ENCODE results near the gene SLC66A1. TPM values are rescaled to one million over a fixed set of nuclear protein-coding genes. Genes with fewer than 3 reads are reported as not detected.
"Not testable (repeated sequence)": the region's sequence is repeated elsewhere in the genome, so short reads cannot be mapped to it uniquely, and the experiment has no call there.

The SLC66A1 gene
- total RNA-seq, 1 donor from 2014 or later, result 4.8 TPM

DNA sequence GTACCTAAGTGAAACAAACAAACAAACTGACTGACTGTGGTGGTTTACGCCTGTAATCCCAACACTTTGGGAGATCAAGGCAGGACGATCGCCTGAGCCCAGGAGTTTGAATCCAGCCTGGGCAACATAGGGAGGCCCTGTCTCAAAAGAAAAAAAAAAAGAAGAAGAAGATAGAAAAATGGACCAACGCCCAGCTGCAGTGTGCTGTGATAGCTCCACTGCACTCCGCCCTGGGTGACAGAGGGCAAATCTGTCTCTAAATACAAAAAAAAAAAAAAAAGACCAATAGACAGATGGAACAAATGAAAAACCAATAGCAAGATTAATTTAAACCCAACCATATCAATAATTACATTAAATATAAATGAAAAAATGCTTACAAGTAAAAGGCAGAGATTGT is 37.5 kb upstream of the SLC66A1 start:
- TF ChIP-seq CTCF (IDR thresholded peaks at IDR 0.05) (no peak), EZH2phosphoT487 (IDR thresholded peaks at IDR 0.05) (no peak), EZH2 (IDR thresholded peaks at IDR 0.05) (no peak)
- H3K36me3 ChIP-seq, result no peaks in the 10 kb centered on the region
- H4K20me1 ChIP-seq (ENCODE audit: low read depth), result no peaks in the 10 kb centered on the region
- Mint-ChIP-seq H3K4me1 (no peaks in the 10 kb centered on the region), H3K9me3 (no peaks in the 10 kb centered on the region), H3K36me3 (peaks cover 2% of the 10 kb centered on the region), H3K27me3 (ENCODE audit: insufficient read depth, low read depth) (no peaks in the 10 kb centered on the region), H3K27ac (no peak overlapping the region), H3K4me3 (no peak overlapping the region)
- H3F3A ChIP-seq (ENCODE audit: low read depth), result no peaks in the 10 kb centered on the region
- H2AFZ ChIP-seq (replicated peaks), result no peak overlapping the region
- H3K27me3 ChIP-seq, result no peaks in the 10 kb centered on the region
- H3K9me3 ChIP-seq (ENCODE audit: low read depth), result no peaks in the 10 kb centered on the region
- H3K4me1 ChIP-seq, result no peaks in the 10 kb centered on the region
- H3K4me3 ChIP-seq, result no peak overlapping the region
- DNase-seq (ENCODE audit: low spot score), result no peak
- no peak overlapping the region for H3K9ac ChIP-seq
- no peak overlapping the region for H3K27ac ChIP-seq
- H3K79me2 ChIP-seq (ENCODE audit: low read depth), result no peaks in the 10 kb centered on the region
- H3K4me2 ChIP-seq, result no peak overlapping the region

GRCh38 chr1:19283891-19284290 is 28.2 kb upstream of the SLC66A1 start:
- H3K27ac Mint-ChIP-seq, result no peak overlapping the region
- Histone ChIP-seq H3K4me1 (peaks cover under 1% of the 10 kb centered on the region), H3K27ac (no peak overlapping the region), H3K36me3 (no peaks in the 10 kb centered on the region), H3K4me2 (no peak overlapping the region), H3F3A (ENCODE audit: low read depth) (peaks cover 1% of the 10 kb centered on the region), H3K9me3 (ENCODE audit: low read depth) (no peaks in the 10 kb centered on the region), H4K20me1 (ENCODE audit: low read depth) (no peaks in the 10 kb centered on the region), H3K4me3 (no peak overlapping the region), H3K79me2 (ENCODE audit: low read depth) (no peaks in the 10 kb centered on the region), H2AFZ (replicated peaks) (no peak overlapping the region), H3K9ac (no peak overlapping the region), H3K27me3 (peaks cover 15% of the 10 kb centered on the region)
- no peaks in the 10 kb centered on the region for H3K9me3 Mint-ChIP-seq
- no peak overlapping the region for H3K4me3 Mint-ChIP-seq
- H3K4me1 Mint-ChIP-seq, result no peaks in the 10 kb centered on the region
- peaks cover 8% of the 10 kb centered on the region for H3K36me3 Mint-ChIP-seq
- DNase-seq (ENCODE audit: low spot score), result no peak
- H3K27me3 Mint-ChIP-seq (ENCODE audit: insufficient read depth, low read depth), result peaks cover 2% of the 10 kb centered on the region
- TF ChIP-seq EZH2 (IDR thresholded peaks at IDR 0.05) (no peak), CTCF (IDR thresholded peaks at IDR 0.05) (no peak), EZH2phosphoT487 (IDR thresholded peaks at IDR 0.05) (no peak)

DNA sequence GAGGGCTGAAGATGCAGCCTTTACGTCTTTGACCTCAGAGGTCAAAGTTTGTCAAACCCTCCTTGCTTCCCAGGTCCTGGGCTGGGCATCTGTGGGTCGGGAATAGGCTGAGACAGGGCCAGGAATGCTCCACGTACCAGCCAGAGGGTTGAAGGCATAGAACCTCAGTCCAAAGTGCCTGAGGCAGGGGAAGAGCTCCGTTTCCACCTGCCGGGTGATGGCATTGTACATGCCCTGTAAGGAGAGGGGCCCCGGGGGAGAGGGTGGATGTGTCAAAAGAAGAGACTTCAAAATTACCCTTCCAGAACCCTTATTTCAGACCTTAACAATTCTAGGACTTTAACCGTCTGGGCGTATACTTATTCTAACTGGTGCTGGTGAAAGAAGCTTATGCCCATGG is 27.2 kb upstream of the SLC66A1 start:
- no peaks in the 10 kb centered on the region for H3K79me2 ChIP-seq (ENCODE audit: low read depth)
- no peak overlapping the region for H3K4me3 ChIP-seq
- Mint-ChIP-seq H3K9me3 (no peaks in the 10 kb centered on the region), H3K4me3 (no peak overlapping the region), H3K27ac (no peak overlapping the region), H3K27me3 (ENCODE audit: insufficient read depth, low read depth) (peaks cover 5% of the 10 kb centered on the region), H3K4me1 (peaks cover 3% of the 10 kb centered on the region), H3K36me3 (peaks cover 16% of the 10 kb centered on the region)
- peaks cover 25% of the 10 kb centered on the region for H3K27me3 ChIP-seq
- TF ChIP-seq EZH2phosphoT487 (IDR thresholded peaks at IDR 0.05), result no peak
- TF ChIP-seq EZH2 (IDR thresholded peaks at IDR 0.05), result no peak
- TF ChIP-seq CTCF (IDR thresholded peaks at IDR 0.05), result no peak
- no peaks in the 10 kb centered on the region for H3K9me3 ChIP-seq (ENCODE audit: low read depth)
- peaks cover 4% of the 10 kb centered on the region for H3F3A ChIP-seq (ENCODE audit: low read depth)
- H3K4me1 ChIP-seq, result peaks cover 5% of the 10 kb centered on the region
- no peak for DNase-seq (ENCODE audit: low spot score)
- H4K20me1 ChIP-seq (ENCODE audit: low read depth), result peaks cover 5% of the 10 kb centered on the region
- H3K9ac ChIP-seq, result no peak overlapping the region
- no peak overlapping the region for H2AFZ ChIP-seq (replicated peaks)
- H3K36me3 ChIP-seq, result no peaks in the 10 kb centered on the region
- no peak overlapping the region for H3K4me2 ChIP-seq
- H3K27ac ChIP-seq, result no peak overlapping the region

DNA sequence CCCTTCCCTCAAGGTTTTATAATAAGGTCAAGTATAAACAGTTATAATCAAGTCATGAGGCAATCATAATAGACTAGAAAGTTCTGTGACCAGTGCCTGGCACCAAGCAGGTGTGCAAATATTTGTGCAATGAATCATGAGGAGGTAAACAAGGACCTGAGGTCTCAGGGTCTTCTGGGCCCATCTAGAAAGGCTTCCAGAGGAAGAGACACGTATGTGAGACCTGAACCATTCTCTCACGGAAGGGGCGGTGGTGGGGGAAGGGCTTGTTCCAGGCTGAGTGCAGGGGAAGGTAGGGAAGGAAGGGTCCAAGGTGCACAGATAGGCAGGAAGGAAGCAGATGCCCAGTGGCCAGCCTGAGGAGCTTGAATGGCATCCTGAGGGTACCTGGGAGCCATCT is 26.8 kb upstream of the SLC66A1 start:
- H3K36me3 ChIP-seq; H3K4me3 Mint-ChIP-seq; H2AFZ ChIP-seq (replicated peaks); H3K27ac ChIP-seq; H3K4me1 Mint-ChIP-seq; H3K79me2 ChIP-seq (ENCODE audit: low read depth); H3F3A ChIP-seq (ENCODE audit: low read depth); H3K4me1 ChIP-seq; H3K27me3 Mint-ChIP-seq (ENCODE audit: insufficient read depth, low read depth); H3K4me2 ChIP-seq; H3K27ac Mint-ChIP-seq; H4K20me1 ChIP-seq (ENCODE audit: low read depth); H3K4me3 ChIP-seq; H3K9ac ChIP-seq; H3K9me3 Mint-ChIP-seq; H3K9me3 ChIP-seq (ENCODE audit: low read depth); DNase-seq (ENCODE audit: low spot score): not testable (repeated sequence)
- H3K36me3 Mint-ChIP-seq, result peaks cover 19% of the 10 kb centered on the region
- peaks cover 30% of the 10 kb centered on the region for H3K27me3 ChIP-seq

- DNase-seq (ENCODE audit: low spot score); H3K4me1 ChIP-seq; H3K79me2 ChIP-seq (ENCODE audit: low read depth); H3K9me3 Mint-ChIP-seq; H3K27ac Mint-ChIP-seq; H3K36me3 ChIP-seq; H3K27ac ChIP-seq; H3K4me1 Mint-ChIP-seq; H3K27me3 Mint-ChIP-seq (ENCODE audit: insufficient read depth, low read depth); H3K4me2 ChIP-seq; H3K9ac ChIP-seq; H3F3A ChIP-seq (ENCODE audit: low read depth); H2AFZ ChIP-seq (replicated peaks); H4K20me1 ChIP-seq (ENCODE audit: low read depth); H3K9me3 ChIP-seq (ENCODE audit: low read depth); H3K4me3 Mint-ChIP-seq; H3K4me3 ChIP-seq: not testable (repeated sequence)
- H3K27me3 ChIP-seq, result peaks cover 34% of the 10 kb centered on the region
- peaks cover 19% of the 10 kb centered on the region for H3K36me3 Mint-ChIP-seq
Observed at GRCh38 chr1:19285807-19286206, 26.3 kb upstream of the SLC66A1 start.
